SJCRH30 (cell line): ENCODE results near the gene ABCA4. TPM values are rescaled to one million over a fixed set of nuclear protein-coding genes. Genes with fewer than 3 reads are reported as not detected.

Experiments
- DNase-seq, 2 experiments: peaks; one replicate each; pipeline ENCODE4 v3.0.0-alpha.2; 2015 to 2020
- H3K27ac ChIP-seq: fragments of 250-450 bp; sonication (Bioruptor Pico); 2 replicates; pipeline ENCODE4 v1.5.1; 2020; ENCODE audit warnings: mild to moderate bottlenecking, moderate library complexity
- H3K27me3 ChIP-seq: fragments of 250-450 bp; sonication (Bioruptor Pico); 2 replicates; pipeline ENCODE4 v1.5.1; 2020; ENCODE audit warnings: mild to moderate bottlenecking, moderate library complexity
- H3K36me3 ChIP-seq: fragments of 250-450 bp; sonication (Bioruptor Pico); 2 replicates; pipeline ENCODE4 v1.5.1; 2020; ENCODE audit warnings: mild to moderate bottlenecking, moderate library complexity
- H3K4me1 ChIP-seq: fragments of 250-450 bp; sonication (Bioruptor Pico); 2 replicates; pipeline ENCODE4 v1.5.1; 2020; ENCODE audit warnings: mild to moderate bottlenecking, moderate library complexity
- H3K4me3 ChIP-seq: fragments of 250-450 bp; sonication (Bioruptor Pico); 2 replicates; pipeline ENCODE4 v1.5.1; 2020; ENCODE audit warnings: mild to moderate bottlenecking, moderate library complexity
- H3K9me3 ChIP-seq: fragments of 250-450 bp; sonication (Bioruptor Pico); replicated peaks from 2 replicates; pipeline ENCODE4 v1.5.1; 2020; ENCODE audit warnings: mild to moderate bottlenecking, moderate library complexity
- total RNA-seq: library from RNA; depleted of rRNA; stranded (reverse); fragments of >200 nt; shearing (Covaris generic); gene quantifications from 2 replicates; pipeline ENCODE4 v1.2.3, GENCODE V29; 2014

The ABCA4 gene
- total RNA-seq, 1 experiment from 2014 or later = 0.08 TPM

DNA sequence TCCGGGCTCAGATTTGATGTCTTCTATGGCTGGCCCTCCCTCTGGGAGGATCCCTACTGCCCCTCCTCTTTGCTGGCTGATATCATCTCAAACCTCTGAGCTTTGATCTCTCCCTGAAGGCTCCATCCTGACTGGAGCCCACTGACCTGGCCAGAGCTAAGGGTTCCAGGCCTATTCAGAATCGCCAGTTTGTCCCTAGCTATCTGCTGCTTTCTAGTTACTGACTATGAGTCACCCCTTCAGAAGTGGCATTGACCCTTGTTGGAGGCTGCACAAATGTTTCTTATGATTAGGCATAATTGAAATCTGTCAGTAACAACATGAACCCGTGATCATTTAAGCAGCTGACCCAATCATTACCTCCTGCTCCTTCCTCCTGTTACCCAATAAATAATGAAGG lies 87.1 kb downstream of the ABCA4 start:
- H3K27ac ChIP-seq = no peak overlapping the region
- no peaks in the 10 kb centered on the region; the same call in 1 of the 2 replicates for H3K27me3 ChIP-seq
- H3K4me1 ChIP-seq = no peaks in the 10 kb centered on the region
- no peaks in the 10 kb centered on the region for H3K36me3 ChIP-seq
- no peak overlapping the region for H3K4me3 ChIP-seq
- no peaks in the 10 kb centered on the region for H3K9me3 ChIP-seq
- no peak for DNase-seq

DNA sequence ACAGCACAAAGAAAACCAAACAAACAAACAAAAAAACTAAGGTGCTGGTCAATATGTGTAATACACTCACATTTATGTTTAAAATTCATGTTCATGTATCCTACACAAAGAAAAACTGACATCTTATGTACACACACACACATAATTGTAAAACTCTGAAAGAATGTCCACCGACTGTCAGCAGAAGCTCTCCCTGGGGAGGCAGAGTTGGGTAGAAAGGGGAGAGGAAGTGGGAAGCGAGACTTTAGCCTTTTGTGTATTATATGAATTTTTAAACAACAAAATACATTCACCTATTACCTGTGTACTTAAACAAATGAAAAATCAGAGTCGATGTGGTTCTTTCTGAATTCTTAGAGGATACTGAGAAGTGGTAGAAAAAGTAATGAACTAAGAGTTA lies 88.3 kb downstream of the ABCA4 start:
- DNase-seq = no peak
- H3K9me3 ChIP-seq = no peaks in the 10 kb centered on the region
- H3K27ac ChIP-seq = no peak overlapping the region
- H3K27me3 ChIP-seq = no peaks in the 10 kb centered on the region; the same call in 1 of the 2 replicates
- no peaks in the 10 kb centered on the region for H3K4me1 ChIP-seq
- no peaks in the 10 kb centered on the region for H3K36me3 ChIP-seq
- H3K4me3 ChIP-seq = no peak overlapping the region

DNA sequence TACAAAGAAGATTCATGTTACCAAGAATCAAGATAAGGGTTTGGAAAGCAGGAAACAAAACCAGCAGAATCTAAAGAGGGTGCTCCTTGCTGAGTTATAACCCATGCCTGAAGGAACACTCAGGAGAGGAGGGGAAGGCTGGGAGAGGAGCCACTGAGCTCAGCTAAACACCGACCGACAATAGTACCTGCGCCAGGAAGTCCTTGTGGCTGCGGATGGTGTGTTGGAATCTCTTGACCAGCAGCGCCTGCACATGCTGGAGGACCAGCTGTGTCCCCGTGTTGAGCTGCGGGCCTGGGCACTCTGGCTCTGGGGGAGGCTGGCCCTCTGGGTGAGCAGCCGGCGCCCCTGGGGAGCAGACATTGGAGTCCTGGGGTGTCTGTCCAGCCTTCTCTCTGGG lies 89.4 kb downstream of the ABCA4 start:
- DNase-seq = no peak
- H3K27me3 ChIP-seq = no peaks in the 10 kb centered on the region
- H3K9me3 ChIP-seq = no peaks in the 10 kb centered on the region
- no peaks in the 10 kb centered on the region for H3K4me1 ChIP-seq
- H3K36me3 ChIP-seq = no peaks in the 10 kb centered on the region
- H3K4me3 ChIP-seq = no peak overlapping the region
- H3K27ac ChIP-seq = no peak overlapping the region

DNA sequence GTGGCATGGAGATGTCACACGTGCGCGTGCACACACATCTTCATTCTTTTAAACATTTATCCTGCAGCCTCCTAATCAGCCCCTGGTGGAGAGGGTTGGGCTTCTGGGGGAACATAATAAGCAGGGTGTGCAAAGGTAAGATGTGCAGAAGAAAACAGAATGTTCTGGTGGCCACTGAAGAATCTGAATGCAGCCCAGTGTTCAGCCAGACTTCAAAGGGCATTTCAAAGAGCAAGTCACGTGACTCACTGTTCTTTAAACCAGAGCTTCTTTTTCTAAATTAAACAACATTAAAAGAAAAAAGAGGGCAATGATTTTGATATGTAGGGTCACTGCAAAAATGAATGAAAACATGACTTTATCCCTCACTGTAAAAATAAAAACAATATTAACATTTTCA lies 89.8 kb downstream of the ABCA4 start:
- Histone ChIP-seq H3K27ac (no peak overlapping the region), H3K27me3 (no peaks in the 10 kb centered on the region), H3K4me3 (no peak overlapping the region), H3K4me1 (no peaks in the 10 kb centered on the region), H3K36me3 (no peaks in the 10 kb centered on the region), H3K9me3 (no peaks in the 10 kb centered on the region)
- no peak for DNase-seq

DNA sequence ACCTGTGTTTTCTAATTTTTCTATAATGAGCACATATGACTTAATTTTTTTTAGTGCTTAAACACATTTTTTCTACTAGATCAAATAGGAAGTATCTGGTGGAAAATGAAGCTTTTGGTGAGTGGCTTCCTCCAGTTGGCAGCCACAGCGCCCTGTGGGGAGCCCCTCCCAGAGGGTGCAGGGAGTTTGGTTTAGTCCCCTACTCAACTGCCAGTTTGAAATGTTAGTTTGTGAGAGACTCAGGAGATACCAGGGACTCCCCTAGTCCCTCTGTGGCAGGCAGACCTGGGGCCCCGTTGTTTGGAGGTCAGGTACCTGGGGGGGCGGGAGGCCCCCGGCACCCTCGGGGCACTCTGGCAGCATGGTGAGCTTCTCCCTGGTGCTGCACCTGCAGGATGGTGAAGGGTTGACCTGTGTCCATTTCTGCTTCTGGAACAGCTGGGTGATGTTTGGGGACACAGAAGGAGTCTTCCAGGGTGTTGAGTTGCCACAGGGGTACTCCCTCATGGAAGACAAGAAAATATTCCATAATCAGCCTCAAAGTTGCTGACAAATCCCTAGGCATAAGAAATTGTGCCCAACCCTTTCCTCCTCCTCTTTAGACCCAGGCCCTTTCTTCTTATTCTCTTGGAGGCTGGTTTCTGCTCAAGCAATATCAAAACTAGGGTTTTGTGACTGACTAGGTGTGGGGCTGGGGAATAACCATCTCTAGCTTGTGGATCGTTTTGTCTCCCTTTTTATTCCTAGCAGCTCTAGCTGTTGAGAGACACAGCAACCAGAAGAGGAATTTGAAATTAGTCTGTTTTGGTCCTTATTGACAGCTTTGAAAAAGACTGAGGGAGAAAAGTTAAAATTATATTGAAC lies 91.6 kb downstream of the ABCA4 start:
- Histone ChIP-seq H3K9me3 (no peaks in the 10 kb centered on the region), H3K4me3 (no peak overlapping the region), H3K27ac (no peak overlapping the region), H3K4me1 (no peaks in the 10 kb centered on the region), H3K36me3 (no peaks in the 10 kb centered on the region), H3K27me3 (no peaks in the 10 kb centered on the region)
- DNase-seq = no peak

DNA sequence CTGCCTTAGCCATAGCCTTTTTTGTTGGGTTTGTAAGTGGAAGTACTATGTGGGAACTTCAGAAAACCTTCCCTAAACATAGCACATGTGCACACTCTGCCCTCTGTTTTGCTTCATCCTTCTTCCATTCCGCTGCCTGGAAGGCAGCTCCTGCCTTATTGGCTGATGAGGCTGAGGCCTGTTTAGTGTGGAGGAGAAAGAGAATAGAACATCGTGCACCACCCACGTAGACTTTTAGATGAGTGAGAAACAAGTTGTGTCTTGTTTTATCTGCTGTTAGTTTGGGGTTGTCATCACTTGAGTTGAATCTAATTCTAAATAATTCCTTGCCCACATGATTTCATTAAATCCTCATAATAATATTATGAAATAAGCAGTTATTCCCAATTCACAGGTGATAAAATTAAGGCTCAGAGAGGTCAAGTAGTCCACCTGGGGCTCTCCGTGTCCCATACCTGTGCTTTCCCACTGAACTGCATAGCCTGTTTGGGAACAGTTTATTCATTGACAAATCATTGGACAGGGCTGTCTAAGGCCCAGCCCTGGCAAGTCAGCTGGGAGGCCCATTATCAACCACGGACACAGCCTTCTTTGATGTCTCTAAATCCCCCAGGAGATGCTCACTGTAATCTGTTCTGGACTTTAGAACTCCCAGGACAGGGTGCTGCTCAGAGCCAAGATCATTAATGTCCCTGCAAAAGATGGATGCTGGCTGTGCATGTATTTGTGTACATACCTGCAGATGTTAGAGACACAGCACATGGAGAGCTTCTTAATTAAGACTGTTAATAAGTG lies 93.0 kb downstream of the ABCA4 start:
- H3K9me3 ChIP-seq = no peaks in the 10 kb centered on the region
- H3K4me3 ChIP-seq = no peak overlapping the region
- H3K27me3 ChIP-seq = no peaks in the 10 kb centered on the region
- no peaks in the 10 kb centered on the region for H3K36me3 ChIP-seq
- H3K27ac ChIP-seq = no peak overlapping the region
- DNase-seq = no peak
- H3K4me1 ChIP-seq = no peaks in the 10 kb centered on the region

DNA sequence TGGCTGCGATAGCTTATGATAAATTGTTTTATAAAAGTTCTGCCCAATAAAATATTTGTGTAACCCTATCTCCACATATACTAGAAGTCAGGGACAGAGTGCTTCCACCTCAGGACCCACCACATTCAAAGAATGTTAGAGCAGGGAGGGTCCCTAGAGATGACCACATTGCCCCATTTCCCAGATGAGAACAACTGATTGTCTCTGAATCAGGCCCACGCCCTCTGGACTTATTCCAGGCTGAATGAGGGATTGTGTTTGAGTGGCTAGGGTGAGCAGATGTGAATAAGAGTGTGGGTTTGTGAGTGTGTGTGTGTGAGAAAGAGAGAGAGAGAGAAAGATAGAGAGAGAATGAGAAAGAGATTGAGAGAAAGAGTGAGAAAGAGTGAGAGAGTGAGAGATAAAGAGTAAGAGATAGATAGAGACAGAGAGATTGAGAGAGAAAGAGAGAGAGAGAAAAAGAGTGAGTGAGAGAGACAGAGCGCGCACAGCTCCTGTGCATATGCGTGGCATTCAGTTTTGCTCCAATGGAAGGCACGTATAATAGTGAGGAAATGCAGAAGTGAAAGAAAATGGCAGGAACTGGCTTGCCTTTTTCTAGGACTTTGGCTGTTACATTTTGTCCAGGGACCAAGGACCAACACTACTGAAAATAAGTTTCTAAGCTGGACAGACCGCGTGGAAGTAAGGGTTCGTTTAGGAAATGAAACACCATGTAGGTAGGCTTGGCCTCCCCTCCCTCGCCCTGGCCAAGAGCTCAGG lies 94.1 kb downstream of the ABCA4 start:
- Histone ChIP-seq H3K27me3 (no peaks in the 10 kb centered on the region), H3K36me3 (no peaks in the 10 kb centered on the region), H3K27ac (no peak overlapping the region), H3K9me3 (no peaks in the 10 kb centered on the region), H3K4me1 (peaks cover 2% of the 10 kb centered on the region), H3K4me3 (no peak overlapping the region)
- DNase-seq = no peak

DNA sequence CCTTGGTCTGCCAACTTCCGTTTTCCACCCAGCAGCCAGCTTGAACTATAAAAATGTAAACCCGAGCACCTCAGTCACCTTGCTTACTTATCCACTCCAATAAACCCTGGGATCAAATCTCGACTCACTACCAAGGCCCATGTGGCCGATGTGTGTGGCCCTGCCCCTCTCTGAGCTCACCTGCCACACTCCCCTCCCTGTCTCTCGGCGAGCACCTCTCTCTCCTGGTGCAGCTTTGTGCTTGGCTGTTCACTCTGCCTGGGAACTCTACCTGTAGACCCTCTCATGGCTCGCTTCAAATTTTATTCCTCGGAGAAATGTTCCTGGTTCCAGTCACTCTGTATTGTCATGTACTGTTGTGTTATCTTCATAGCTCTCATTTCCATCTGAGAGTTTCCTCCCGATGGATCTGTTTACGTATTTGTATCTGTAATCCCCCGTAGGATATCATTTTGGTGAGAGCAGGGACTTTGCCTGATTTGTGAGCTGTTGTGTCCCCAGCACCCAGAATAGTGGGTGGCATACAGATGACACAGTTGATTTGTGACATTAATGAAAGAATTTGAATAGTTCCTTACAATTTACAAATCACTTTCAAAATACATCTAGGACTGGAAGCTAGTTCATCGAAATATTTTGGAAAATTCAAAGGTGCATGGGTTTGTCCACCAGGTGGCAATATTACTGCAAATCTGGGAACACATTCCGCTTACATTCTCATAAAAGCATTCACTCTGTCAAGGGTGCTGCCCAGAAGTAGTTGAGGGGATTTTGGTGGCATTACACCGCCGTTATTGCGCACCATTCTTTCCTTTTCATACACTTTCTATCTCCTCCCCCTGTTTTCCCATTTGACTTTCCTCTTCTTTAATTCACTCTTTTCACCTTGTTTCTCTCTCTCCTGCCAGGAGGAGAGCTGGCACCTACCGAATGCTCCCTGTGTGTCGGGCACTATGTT lies 95.3 kb downstream of the ABCA4 start:
- peak overlapping the region; percentile 16; the same call in 1 of the 2 replicates for H3K4me3 ChIP-seq

DNA sequence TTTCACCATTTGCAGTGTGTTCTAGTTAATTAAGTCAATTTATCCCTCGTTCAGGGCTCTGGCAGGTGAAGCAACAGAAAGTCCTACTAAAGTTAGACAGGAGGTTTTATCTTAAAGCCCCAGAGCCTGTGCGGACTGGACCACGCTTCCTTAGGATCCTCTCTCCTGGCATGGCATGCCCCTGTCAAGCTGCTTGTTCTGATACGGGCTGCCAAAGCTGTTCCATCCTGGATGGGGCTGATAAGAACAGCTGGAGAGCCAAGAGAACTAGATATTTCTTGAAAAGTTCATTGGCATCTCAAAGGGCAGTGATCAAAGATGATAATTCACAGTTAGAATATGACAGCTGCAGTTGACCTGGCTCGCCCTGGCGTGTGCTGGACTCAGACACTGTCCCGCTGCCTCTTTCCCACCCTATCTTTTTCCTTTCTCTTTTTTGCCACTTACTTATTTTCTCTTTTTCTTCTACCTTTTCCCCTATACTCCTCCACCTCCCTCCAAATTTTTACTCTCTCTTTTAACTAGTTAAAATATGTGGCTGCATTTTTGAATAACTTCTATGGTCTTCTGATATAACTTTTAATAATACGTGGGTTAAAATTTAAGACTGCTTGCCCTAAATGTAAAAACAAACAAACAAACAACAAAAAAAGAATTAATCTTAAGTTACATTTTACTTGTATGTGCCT lies 96.7 kb downstream of the ABCA4 start:
- H3K36me3 ChIP-seq = no peaks in the 10 kb centered on the region
- peaks cover 19% of the 10 kb centered on the region for H3K4me1 ChIP-seq
- no peaks in the 10 kb centered on the region for H3K9me3 ChIP-seq
- no peak overlapping the region for H3K4me3 ChIP-seq
- H3K27ac ChIP-seq = no peak overlapping the region
- no peak for DNase-seq
- no peaks in the 10 kb centered on the region for H3K27me3 ChIP-seq

More for the DNA sequence above, 95.3 kb downstream of the ABCA4 start:
- Histone ChIP-seq H3K27ac (no peak overlapping the region), H3K36me3 (no peaks in the 10 kb centered on the region), H3K4me1 (peaks cover 13% of the 10 kb centered on the region), H3K27me3 (no peaks in the 10 kb centered on the region), H3K9me3 (no peaks in the 10 kb centered on the region)
- DNase-seq = peak; percentile 31 to 77

DNA sequence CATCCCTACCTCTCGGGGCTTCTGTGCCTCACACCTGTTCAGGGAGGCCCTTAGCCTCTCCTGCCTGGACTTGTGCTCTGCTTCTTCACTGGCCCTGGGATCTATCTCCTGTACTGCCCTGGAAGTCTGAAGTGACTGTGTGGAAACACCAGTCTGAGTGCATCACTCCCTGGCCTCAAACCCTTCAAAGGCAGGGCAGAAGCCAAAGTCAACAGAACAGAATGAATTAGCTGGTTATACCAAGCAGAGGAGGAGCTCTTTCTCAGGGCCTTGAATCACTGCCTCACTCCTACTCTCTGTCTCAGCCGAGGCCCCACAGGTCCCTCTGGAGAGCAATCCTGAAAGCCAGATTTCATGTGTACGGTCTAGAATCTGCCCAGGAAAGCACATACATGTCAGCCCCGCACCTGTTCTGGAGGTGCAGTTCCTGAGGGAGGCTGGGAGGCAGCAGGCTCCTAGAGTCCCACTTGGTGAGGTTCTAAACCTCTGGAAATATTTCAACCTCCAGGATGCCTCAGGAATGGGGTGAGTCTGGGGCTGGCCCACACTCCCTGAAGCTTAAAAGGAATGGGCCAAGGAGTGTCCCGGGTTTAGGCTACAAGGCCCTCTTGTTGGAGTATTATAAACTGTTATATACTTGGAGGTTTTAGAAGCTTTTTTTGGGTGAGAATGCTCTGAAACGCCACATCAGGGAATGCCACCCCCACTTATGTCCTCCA lies 98.3 kb downstream of the ABCA4 start:
- DNase-seq = no peak
- peaks cover 19% of the 10 kb centered on the region for H3K4me1 ChIP-seq
- H3K27me3 ChIP-seq = no peaks in the 10 kb centered on the region
- H3K36me3 ChIP-seq = no peaks in the 10 kb centered on the region
- H3K9me3 ChIP-seq = no peaks in the 10 kb centered on the region
- H3K27ac ChIP-seq = no peak overlapping the region
- no peak overlapping the region for H3K4me3 ChIP-seq

DNA sequence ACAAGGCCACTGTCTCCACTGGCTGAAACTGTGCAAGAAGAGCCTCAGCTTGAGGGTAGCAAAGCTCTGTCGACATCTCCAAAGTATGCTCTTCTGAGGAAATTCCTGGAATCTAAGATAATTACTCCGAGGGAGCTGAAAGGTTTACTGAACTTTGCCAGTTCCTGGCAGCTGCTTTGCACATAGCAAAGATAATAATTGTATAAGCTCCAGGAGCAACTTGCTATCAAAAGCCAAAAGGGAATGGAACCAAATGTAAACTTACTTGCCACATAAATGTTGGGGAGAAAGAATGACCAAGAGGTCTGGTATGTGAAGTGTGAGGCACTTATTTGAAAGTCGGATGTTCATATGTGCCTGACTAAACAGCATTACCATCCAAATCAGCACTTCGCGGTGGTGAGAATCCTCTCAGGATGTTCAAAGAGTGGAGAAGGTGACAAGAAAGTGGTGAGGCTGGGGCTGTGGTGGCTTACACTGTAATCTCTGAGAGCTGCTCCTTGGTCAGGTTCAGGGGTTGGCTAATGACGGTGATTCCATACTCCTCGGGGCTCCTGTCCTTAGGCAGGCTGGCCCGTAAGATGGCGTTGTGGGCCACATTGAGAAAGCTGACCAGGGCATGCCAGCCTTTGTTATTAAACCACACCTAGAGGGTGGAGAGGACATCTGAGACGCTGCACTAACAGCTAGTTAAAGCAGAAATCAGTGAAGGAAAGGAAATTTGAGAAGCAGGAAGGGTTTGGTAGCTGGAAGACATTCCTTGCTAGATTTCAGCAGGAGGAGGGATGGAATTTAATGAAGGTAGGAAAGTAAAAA lies 100.0 kb downstream of the ABCA4 start:
- peaks cover 19% of the 10 kb centered on the region for H3K4me1 ChIP-seq
- peak overlapping the region; percentile 55 for H3K27ac ChIP-seq
- DNase-seq = peak; percentile 46
- no peak overlapping the region for H3K4me3 ChIP-seq
- no peaks in the 10 kb centered on the region for H3K9me3 ChIP-seq
- no peaks in the 10 kb centered on the region for H3K36me3 ChIP-seq
- no peaks in the 10 kb centered on the region for H3K27me3 ChIP-seq

DNA sequence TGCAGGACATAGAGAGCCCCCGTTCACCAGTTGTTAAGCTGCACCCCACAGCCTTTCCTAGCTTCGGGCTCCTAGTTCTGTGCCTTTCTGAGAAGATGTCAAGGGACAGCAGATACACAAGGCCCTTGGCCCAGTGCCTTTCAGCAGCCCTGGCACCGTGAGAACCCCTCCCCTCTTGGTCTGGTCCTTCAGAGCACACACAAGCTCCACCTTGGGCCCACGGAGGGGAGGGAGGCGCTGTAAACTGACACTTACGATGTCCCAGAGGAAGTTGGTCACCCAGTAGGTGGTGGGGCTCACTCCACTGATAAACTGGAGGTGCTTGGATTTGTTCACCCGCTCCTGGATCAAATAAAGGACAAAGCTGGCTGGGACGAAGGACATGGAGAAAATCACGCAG lies 101.6 kb downstream of the ABCA4 start:
- DNase-seq = no peak
- H3K27me3 ChIP-seq = no peaks in the 10 kb centered on the region
- no peak overlapping the region for H3K4me3 ChIP-seq
- H3K27ac ChIP-seq = no peak overlapping the region
- peaks cover 19% of the 10 kb centered on the region for H3K4me1 ChIP-seq
- H3K36me3 ChIP-seq = no peaks in the 10 kb centered on the region
- no peaks in the 10 kb centered on the region for H3K9me3 ChIP-seq
